ENCODE data around the gene XBP1. TPM values are rescaled to one million over a fixed set of nuclear protein-coding genes. Genes with fewer than 3 reads are reported as not detected.
"Not testable (repeated sequence)": the region's sequence is repeated elsewhere in the genome, so short reads cannot be mapped to it uniquely, and the experiment has no call there.

Gene XBP1
- 164 TPM for polyA plus RNA-seq (2013, experiment 1 of 2)
- polyA plus RNA-seq (2013, experiment 2 of 2), result 151 TPM

DNA sequence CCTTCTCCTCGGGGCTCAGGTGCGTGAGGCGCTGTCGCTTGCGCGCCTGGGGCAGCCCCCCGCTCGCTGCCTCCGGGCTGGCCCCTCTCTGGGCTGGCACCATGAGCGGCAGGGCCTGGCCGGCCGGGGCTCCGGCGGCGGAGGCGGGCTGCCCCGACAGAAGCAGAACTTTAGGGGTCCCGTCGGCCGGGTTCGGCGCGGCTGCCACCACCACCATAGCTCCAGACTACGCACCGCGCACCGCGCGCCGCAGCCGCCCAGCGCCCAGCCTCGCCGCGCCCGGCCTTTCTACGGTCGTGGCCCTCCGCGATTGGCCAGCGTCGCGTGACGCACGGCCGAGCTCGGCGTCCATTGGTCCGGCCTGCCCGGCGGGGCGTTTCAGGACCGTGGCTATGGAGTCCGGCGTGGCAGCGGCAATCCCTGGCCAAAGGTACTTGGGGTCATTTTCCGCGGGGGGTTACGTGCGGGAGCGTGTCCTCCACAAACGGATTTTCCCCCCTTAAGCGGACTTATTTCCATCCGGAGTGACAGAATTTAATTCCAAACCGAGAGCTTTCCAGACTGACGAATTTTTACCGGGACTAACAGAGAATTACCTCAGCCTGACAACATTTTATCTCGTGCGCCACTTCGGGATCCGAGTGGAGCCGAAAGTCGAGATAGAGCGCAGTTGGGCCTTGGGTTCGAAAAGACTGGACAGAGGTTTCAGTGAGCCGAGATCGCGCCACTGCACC is at the start of gene XBP1:
XBP1 (minus strand) TSS at position 262 of the 734 bp plus-strand sequence.
- Histone ChIP-seq H3K4me1 (ENCODE audit: control insufficient read depth, insufficient read depth, low read length, poor library complexity, severe bottlenecking) (peaks cover 5% of the 10 kb centered on the region), H3K36me3 (ENCODE audit: control insufficient read depth, insufficient read depth, low read length) (peaks cover 33% of the 10 kb centered on the region), H3K4me3 (ENCODE audit: extremely low read depth, insufficient read depth, low read length, poor library complexity, severe bottlenecking) (peak within 1 kb of the TSS; percentile 96), H3K27ac (ENCODE audit: low read depth, low read length, severe bottlenecking) (peak within 1 kb of the TSS; percentile 100), H3K9me3 (ENCODE audit: control insufficient read depth, low read length) (no peaks in the 10 kb centered on the region)
- WGBS, 2 experiments (ENCODE audit: insufficient coverage in 2 of 2), result 0 to 1% methylated on average over 73 to 78 of the region's 78 CpGs

DNA sequence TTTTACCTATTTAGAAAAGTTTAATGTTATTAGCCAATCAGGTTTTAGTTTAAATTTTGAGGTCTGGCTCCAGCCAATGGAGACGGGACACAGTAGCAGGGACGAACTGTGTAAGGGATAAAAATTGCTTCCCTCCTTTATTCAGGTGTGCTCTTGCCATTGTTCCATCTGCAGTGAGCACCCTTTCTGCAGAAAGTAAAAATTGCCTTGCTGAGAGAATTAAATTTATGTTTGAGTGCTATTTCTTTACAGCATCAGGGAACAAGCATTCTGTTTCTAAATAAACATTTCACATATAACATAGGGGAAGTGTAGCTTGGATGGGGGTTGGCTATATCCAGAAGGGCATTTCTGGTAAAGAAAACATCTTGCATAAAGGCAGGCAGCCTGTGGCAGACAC is 46.6 kb upstream of the XBP1 start:
- no peaks in the 10 kb centered on the region for H3K36me3 ChIP-seq (ENCODE audit: control insufficient read depth, insufficient read depth, low read length)
- H3K4me1 ChIP-seq (ENCODE audit: control insufficient read depth, insufficient read depth, low read length, poor library complexity, severe bottlenecking), result no peaks in the 10 kb centered on the region
- no peak overlapping the region for H3K4me3 ChIP-seq (ENCODE audit: extremely low read depth, insufficient read depth, low read length, poor library complexity, severe bottlenecking)
- peaks cover 12% of the 10 kb centered on the region for H3K9me3 ChIP-seq (ENCODE audit: control insufficient read depth, low read length)
- no peak overlapping the region for H3K27ac ChIP-seq (ENCODE audit: low read depth, low read length, severe bottlenecking)
- no CpG with 5 or more reads among the region's 2 CpGs for WGBS, 2 experiments (ENCODE audit: insufficient coverage in 2 of 2)

DNA sequence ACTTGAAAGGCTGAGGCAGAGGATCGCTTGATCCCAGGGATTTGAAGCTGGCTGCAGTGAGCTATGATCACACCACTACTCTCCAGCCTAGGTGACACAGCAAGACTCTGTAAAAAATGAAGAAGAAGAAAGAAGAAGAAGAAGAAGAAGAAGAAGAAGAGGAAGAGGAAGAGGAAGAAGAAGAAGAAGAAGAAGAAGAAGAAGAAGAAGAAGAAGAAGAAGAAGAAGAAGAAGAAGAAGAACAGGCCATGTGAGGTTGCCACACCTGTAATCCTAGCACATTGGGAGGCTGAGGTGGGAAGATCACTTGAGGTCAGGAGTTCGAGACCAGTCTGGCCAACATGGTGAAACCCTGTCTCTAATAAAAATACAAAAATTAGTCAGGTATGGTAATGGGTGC is 43.9 kb upstream of the XBP1 start:
- peaks cover 12% of the 10 kb centered on the region for H3K9me3 ChIP-seq (ENCODE audit: control insufficient read depth, low read length)
- H3K4me1 ChIP-seq (ENCODE audit: control insufficient read depth, insufficient read depth, low read length, poor library complexity, severe bottlenecking); H3K36me3 ChIP-seq (ENCODE audit: control insufficient read depth, insufficient read depth, low read length); H3K4me3 ChIP-seq (ENCODE audit: extremely low read depth, insufficient read depth, low read length, poor library complexity, severe bottlenecking); H3K27ac ChIP-seq (ENCODE audit: low read depth, low read length, severe bottlenecking): not testable (repeated sequence)
- WGBS, 2 experiments (ENCODE audit: insufficient coverage in 2 of 2), result no CpG with 5 or more reads among the region's 2 CpGs

DNA sequence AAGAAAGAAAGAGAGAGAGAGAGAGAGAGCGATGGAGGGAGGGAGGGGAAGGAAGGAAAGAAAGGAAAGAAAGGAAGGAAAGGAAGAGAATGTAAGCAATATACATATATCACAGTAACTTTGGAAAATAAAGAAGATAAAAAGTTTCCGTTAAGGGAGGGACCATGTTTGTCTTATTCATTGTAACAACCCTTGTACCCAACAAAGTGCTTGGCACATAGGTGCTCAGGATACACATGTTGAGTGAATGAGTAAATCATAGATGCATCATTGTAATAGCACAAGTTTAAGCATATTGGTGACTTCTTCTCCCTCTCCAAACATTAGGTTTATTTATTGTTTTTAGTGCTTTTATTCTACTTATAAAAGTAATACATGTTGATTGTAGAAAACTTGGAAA is 43.3 kb upstream of the XBP1 start:
- no peaks in the 10 kb centered on the region for H3K36me3 ChIP-seq (ENCODE audit: control insufficient read depth, insufficient read depth, low read length)
- H3K4me3 ChIP-seq (ENCODE audit: extremely low read depth, insufficient read depth, low read length, poor library complexity, severe bottlenecking), result no peak overlapping the region
- H3K9me3 ChIP-seq (ENCODE audit: control insufficient read depth, low read length), result peaks cover 12% of the 10 kb centered on the region
- 60% methylated on average over 1 of the region's 2 CpGs; no CpG with 5 or more reads in 1 of the 2 experiments for WGBS, 2 experiments (ENCODE audit: insufficient coverage in 2 of 2)
- H3K27ac ChIP-seq (ENCODE audit: low read depth, low read length, severe bottlenecking), result no peak overlapping the region
- no peaks in the 10 kb centered on the region for H3K4me1 ChIP-seq (ENCODE audit: control insufficient read depth, insufficient read depth, low read length, poor library complexity, severe bottlenecking)

DNA sequence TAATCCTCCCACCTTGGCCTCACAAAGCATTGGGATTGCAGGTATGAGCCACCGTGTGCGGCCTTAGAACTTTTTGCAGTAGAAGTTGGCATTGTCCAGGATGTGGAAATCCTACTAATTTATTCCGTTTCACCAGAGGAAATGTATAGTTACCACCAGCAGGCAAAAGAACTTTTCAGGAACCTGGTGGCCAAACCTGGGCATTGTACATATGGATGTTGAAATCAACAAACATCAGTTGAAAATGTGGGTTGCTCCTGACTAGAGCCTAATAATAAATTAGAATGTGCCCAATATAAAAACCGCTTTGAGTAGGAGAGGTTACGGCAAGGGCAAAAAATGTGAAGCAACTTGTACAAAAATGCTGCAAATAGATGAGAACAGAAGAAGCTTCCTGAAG is 40.7 kb upstream of the XBP1 start:
- no peaks in the 10 kb centered on the region for H3K36me3 ChIP-seq (ENCODE audit: control insufficient read depth, insufficient read depth, low read length)
- H3K4me3 ChIP-seq (ENCODE audit: extremely low read depth, insufficient read depth, low read length, poor library complexity, severe bottlenecking), result no peak overlapping the region
- H3K4me1 ChIP-seq (ENCODE audit: control insufficient read depth, insufficient read depth, low read length, poor library complexity, severe bottlenecking), result no peaks in the 10 kb centered on the region
- 94 to 100% methylated on average over 2 to 3 of the region's 5 CpGs for WGBS, 2 experiments (ENCODE audit: insufficient coverage in 2 of 2)
- H3K27ac ChIP-seq (ENCODE audit: low read depth, low read length, severe bottlenecking), result no peak overlapping the region
- H3K9me3 ChIP-seq (ENCODE audit: control insufficient read depth, low read length), result peaks cover under 1% of the 10 kb centered on the region

DNA sequence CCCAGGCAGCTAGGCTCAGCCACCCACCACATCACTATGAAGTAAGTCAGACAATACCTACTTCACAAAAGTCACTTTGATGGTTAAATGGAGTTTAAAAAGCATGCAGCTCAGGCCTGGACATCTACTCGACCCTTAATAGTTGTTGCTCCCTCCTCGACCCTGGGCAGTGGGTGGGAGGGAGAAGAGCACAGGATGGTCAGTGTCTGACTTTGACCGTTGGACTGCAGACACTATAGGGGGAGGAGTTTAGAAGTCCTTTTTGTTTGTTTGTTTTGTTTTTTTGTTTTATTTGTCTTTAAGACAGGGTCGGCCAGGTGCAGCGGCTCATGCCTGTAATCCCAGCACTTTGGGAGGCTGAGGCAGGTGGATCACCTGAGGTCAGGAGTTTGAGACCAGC is 38.6 kb upstream of the XBP1 start:
- H3K36me3 ChIP-seq (ENCODE audit: control insufficient read depth, insufficient read depth, low read length), result no peaks in the 10 kb centered on the region
- WGBS, 2 experiments (ENCODE audit: insufficient coverage in 2 of 2), result 92 to 93% methylated on average over 4 to 5 of the region's 5 CpGs

DNA sequence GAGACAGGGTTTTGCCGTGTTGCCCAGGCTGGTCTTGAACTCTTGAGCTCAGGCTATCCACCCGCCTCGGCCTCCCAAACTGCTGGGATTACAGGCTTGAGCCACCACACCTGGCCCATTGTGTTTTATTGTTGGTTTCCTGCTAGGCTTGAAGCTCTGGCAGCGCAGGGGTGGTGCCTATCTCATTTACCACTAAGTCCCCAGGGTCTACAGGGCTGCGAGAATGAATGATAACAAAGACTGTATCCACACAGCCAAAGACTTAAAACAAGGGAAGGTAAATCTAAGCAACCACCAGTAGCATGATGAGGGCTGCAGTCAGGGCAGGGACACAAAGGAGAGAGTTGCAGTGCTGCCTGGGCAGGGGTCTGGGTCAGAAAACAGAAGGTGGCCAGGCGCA is 37.3 kb upstream of the XBP1 start:
- Histone ChIP-seq H3K9me3 (ENCODE audit: control insufficient read depth, low read length) (no peaks in the 10 kb centered on the region), H3K4me1 (ENCODE audit: control insufficient read depth, insufficient read depth, low read length, poor library complexity, severe bottlenecking) (no peaks in the 10 kb centered on the region), H3K27ac (ENCODE audit: low read depth, low read length, severe bottlenecking) (no peak overlapping the region), H3K4me3 (ENCODE audit: extremely low read depth, insufficient read depth, low read length, poor library complexity, severe bottlenecking) (no peak overlapping the region), H3K36me3 (ENCODE audit: control insufficient read depth, insufficient read depth, low read length) (no peaks in the 10 kb centered on the region)
- 80 to 95% methylated on average over 4 of the region's 6 CpGs for WGBS, 2 experiments (ENCODE audit: insufficient coverage in 2 of 2)

More for the DNA sequence above, 38.6 kb upstream of the XBP1 start:
- Histone ChIP-seq H3K4me3 (ENCODE audit: extremely low read depth, insufficient read depth, low read length, poor library complexity, severe bottlenecking) (no peak overlapping the region), H3K4me1 (ENCODE audit: control insufficient read depth, insufficient read depth, low read length, poor library complexity, severe bottlenecking) (no peaks in the 10 kb centered on the region), H3K27ac (ENCODE audit: low read depth, low read length, severe bottlenecking) (no peak overlapping the region), H3K9me3 (ENCODE audit: control insufficient read depth, low read length) (no peaks in the 10 kb centered on the region)

DNA sequence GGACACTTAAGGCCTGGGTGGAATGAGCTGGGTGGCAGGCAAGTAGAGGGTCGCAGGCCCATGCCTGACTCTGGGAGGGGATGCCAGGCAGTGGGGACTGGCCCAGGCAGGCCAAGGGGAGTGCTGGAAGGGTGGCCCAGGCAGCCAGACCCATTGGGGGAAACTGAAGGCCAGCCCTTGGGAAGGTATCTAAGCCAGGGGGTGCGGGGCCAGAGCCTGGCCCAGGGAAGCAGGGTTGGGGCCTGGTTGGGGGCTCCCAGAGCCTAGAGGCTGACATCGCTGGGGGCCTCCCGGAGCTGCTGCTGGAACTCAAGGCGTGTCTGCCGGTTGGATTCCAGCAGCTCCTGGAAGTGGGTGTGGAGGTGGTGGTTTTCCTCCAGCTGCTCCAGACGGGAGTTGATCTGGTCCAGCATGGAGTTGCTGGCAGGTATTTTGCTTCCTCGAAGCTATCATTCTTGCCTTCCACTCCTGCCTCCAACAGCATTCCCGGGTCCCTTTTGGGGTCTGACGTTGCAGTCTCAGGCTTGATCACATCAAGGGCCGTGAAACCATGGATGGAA is 35.3 kb upstream of the XBP1 start:
- Histone ChIP-seq H3K4me3 (ENCODE audit: extremely low read depth, insufficient read depth, low read length, poor library complexity, severe bottlenecking) (no peak overlapping the region), H3K27ac (ENCODE audit: low read depth, low read length, severe bottlenecking) (no peak overlapping the region), H3K36me3 (ENCODE audit: control insufficient read depth, insufficient read depth, low read length) (no peaks in the 10 kb centered on the region), H3K4me1 (ENCODE audit: control insufficient read depth, insufficient read depth, low read length, poor library complexity, severe bottlenecking) (no peaks in the 10 kb centered on the region), H3K9me3 (ENCODE audit: control insufficient read depth, low read length) (no peaks in the 10 kb centered on the region)
- 87 to 88% methylated on average over 7 to 8 of the region's 11 CpGs for WGBS, 2 experiments (ENCODE audit: insufficient coverage in 2 of 2)

DNA sequence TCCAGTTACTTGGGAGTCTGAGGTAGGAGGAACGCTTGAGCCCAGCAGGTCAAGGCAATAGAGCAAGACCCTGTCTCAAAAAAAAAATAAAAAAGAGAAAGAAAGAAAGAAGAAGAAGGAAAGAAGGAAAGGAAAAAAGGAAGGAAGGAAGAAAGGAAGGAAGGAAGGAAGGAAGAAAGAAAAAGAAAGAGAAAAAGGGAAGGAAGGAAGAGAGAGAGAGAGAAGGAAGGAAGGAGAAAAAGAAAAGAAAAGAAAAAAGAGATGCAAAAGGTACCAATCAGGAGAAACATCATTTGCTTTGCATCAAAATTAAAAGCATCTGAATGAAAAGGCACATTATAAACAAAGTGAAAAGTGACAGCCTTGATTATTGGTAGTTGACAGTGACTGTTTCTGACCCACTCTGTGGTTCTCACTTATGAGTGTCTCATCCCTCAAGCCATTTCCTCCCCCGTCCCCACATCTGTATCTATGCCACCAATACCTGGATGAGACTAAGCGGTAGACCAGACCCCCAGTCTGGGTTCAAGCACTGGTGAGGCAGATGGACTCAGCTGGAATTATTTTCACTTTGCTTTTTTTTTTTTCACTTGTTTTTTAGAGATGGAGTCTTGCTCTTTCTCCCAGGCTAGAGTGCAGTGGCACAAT is 33.0 kb upstream of the XBP1 start:
- WGBS, 2 experiments (ENCODE audit: insufficient coverage in 2 of 2), result 94% methylated on average over 2 of the region's 3 CpGs; no CpG with 5 or more reads in 1 of the 2 experiments
- Histone ChIP-seq H3K4me1 (ENCODE audit: control insufficient read depth, insufficient read depth, low read length, poor library complexity, severe bottlenecking) (no peaks in the 10 kb centered on the region), H3K36me3 (ENCODE audit: control insufficient read depth, insufficient read depth, low read length) (no peaks in the 10 kb centered on the region), H3K4me3 (ENCODE audit: extremely low read depth, insufficient read depth, low read length, poor library complexity, severe bottlenecking) (no peak overlapping the region), H3K27ac (ENCODE audit: low read depth, low read length, severe bottlenecking) (no peak overlapping the region), H3K9me3 (ENCODE audit: control insufficient read depth, low read length) (no peaks in the 10 kb centered on the region)

DNA sequence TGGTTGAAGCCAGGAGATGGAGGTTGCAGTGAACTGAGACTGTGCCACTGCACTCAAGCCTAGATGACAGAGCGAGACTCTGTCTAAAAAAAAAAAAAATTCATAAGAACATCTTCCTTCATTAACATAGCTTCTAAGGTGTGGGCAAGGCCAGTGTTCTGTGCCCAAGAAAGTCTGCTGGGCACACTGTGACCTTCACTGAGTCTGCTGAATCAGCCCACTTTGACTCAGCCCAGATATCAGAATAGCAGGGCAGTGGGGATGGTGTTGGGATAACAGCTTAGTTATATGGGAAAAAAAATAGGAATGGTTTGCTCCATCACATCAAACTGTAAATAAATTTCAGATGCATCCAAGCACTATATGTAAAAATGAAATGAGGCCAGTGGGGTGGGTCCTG is 32.4 kb upstream of the XBP1 start:
- H3K4me3 ChIP-seq (ENCODE audit: extremely low read depth, insufficient read depth, low read length, poor library complexity, severe bottlenecking), result no peak overlapping the region
- 67% methylated on average over 1 of the region's 1 CpG; no CpG with 5 or more reads in 1 of the 2 experiments for WGBS, 2 experiments (ENCODE audit: insufficient coverage in 2 of 2)
- H3K9me3 ChIP-seq (ENCODE audit: control insufficient read depth, low read length), result no peaks in the 10 kb centered on the region
- H3K4me1 ChIP-seq (ENCODE audit: control insufficient read depth, insufficient read depth, low read length, poor library complexity, severe bottlenecking), result no peaks in the 10 kb centered on the region
- no peaks in the 10 kb centered on the region for H3K36me3 ChIP-seq (ENCODE audit: control insufficient read depth, insufficient read depth, low read length)
- no peak overlapping the region for H3K27ac ChIP-seq (ENCODE audit: low read depth, low read length, severe bottlenecking)
